Ureter (tissue), 1 donor: Measurements from ENCODE around the gene RNF43. TPM values are rescaled to one million over a fixed set of nuclear protein-coding genes. Genes with fewer than 3 reads are reported as not detected.
A peak's percentile ranks its signal among the peaks of the same experiment; 100 is the strongest.

Source experiments
- DNase-seq: peaks from one replicate; pipeline ENCODE4 v3.0.0-alpha.2; 2020; ENCODE audit warnings: low spot score
- total RNA-seq: library from RNA; stranded (reverse); gene quantifications from one replicate; pipeline ENCODE4 v1.2.4, GENCODE V29; 2023
- donor health status: DM: yes; HTN: yes; CAD: no.

Gene RNF43
- total RNA-seq, 1 donor from 2014 or later = 19.1 TPM

GRCh38 chr17:58381124-58382035, 36.0 kb downstream of the RNF43 start:
- no peak for DNase-seq

GRCh38 chr17:58380207-58381123, 36.9 kb downstream of the RNF43 start:
- no peak for DNase-seq

- no peak for DNase-seq
Measured at GRCh38 chr17:58379511-58379824, 37.9 kb downstream of the RNF43 start.

GRCh38 chr17:58378733-58379510, 38.4 kb downstream of the RNF43 start:
- no peak for DNase-seq

GRCh38 chr17:58377661-58378060, 39.7 kb downstream of the RNF43 start:
- DNase-seq = no peak

- DNase-seq = peak; percentile 79
Measured at GRCh38 chr17:58377093-58377601, 40.2 kb downstream of the RNF43 start.

GRCh38 chr17:58376472-58377000, 40.8 kb downstream of the RNF43 start:
- no peak for DNase-seq

GRCh38 chr17:58375811-58376210, 41.5 kb downstream of the RNF43 start:
- DNase-seq = no peak

- no peak for DNase-seq
Measured at GRCh38 chr17:58375256-58375655, 42.1 kb downstream of the RNF43 start.

GRCh38 chr17:58373923-58374322, 43.4 kb downstream of the RNF43 start:
- no peak for DNase-seq

GRCh38 chr17:58373003-58373402, 44.3 kb downstream of the RNF43 start:
- DNase-seq = no peak

- no peak for DNase-seq
Measured at GRCh38 chr17:58371300-58371950, 45.9 kb downstream of the RNF43 start.

- no peak for DNase-seq
Measured at GRCh38 chr17:58370716-58371115, 46.6 kb downstream of the RNF43 start.

GRCh38 chr17:58370309-58370708, 47.0 kb downstream of the RNF43 start:
- DNase-seq = no peak

- DNase-seq = no peak
Measured at GRCh38 chr17:58369214-58370031, 47.9 kb downstream of the RNF43 start.

GRCh38 chr17:58368860-58369213, 48.5 kb downstream of the RNF43 start:
- no peak for DNase-seq
